OCI-LY7 (cell line): ENCODE data around the gene ELFN1.

Source experiments
- EZH2phosphoT487 ChIP-seq: fragments of 200-600 bp; sonication (generic); IDR thresholded peaks from 2 replicates; pipeline ENCODE4 v1.6.1; 2018; ENCODE audit warnings: low read depth, borderline replicate concordance, mild to moderate bottlenecking, mixed run types, antibody characterized with exemption, low read length, moderate library complexity, mixed read lengths
- TF ChIP-seq, protein P1 (sequence below): fragments of 200-600 bp; sonication (generic); conservative IDR thresholded peaks from 2 replicates; pipeline ENCODE4 v1.5.1; 2014; ENCODE audit warnings: mild to moderate bottlenecking, antibody characterized with exemption, low read length, moderate library complexity, mixed read lengths

DNA sequence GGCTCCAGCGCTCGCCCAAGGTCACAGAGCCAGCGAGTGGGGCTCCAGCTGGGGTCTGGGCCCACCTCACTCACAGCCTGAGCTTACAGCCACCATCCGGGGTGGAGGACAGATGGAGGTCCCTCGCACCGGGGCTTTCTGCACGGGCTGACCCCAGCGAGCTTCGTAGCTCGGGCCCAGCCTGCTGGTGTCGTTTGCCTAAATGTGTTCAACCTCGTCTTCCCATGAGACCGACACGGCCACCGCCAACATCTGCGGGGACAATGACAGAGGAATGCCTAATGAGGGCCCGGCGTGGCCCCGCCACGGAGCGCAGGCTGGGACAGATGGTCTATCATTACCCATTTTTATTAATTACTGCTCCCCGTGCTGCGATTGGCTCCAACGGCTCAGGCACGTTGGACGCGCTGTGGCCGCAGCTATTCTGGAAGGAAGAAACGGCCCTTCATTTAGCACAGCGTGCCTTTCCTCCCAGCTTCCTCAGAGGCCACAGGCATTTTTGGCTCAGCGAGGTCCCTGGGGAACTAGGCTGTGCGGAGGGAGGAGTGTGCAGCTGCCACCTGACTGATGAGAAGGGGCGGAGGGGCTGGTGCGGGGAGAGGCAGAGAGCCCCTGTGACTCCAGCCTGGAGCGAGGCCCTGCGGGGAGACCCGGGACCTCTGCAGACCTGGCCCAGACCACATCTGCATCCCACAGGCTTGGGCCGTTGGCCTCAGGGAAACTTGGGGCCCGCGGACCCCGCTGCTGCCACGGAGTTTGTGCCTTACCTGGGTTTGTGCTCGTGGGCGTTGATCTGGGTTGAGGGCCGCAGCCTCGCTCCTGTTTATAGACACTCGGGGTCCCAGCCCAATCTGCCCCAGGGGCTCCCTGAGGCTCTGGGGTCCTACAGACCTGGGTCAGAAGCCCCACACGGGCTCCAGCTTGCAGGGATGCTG, 22.9 kb upstream of the ELFN1 start:
- TF ChIP-seq, protein P1, sequence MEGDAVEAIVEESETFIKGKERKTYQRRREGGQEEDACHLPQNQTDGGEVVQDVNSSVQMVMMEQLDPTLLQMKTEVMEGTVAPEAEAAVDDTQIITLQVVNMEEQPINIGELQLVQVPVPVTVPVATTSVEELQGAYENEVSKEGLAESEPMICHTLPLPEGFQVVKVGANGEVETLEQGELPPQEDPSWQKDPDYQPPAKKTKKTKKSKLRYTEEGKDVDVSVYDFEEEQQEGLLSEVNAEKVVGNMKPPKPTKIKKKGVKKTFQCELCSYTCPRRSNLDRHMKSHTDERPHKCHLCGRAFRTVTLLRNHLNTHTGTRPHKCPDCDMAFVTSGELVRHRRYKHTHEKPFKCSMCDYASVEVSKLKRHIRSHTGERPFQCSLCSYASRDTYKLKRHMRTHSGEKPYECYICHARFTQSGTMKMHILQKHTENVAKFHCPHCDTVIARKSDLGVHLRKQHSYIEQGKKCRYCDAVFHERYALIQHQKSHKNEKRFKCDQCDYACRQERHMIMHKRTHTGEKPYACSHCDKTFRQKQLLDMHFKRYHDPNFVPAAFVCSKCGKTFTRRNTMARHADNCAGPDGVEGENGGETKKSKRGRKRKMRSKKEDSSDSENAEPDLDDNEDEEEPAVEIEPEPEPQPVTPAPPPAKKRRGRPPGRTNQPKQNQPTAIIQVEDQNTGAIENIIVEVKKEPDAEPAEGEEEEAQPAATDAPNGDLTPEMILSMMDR, result no peak
- TF ChIP-seq EZH2phosphoT487, result no peak
